ENCODE results near the gene ATP2A3. TPM values are rescaled to one million over a fixed set of nuclear protein-coding genes. Genes with fewer than 3 reads are reported as not detected.

ATP2A3 gene
- total RNA-seq, 4 donors from 2014 or later, result 0.89 to 1.4 (median 0.98) TPM

GRCh38 chr17:3940965-3941698 lies 23.1 kb downstream of the ATP2A3 start:
- Histone ChIP-seq H3K27ac (no peak overlapping the region), H3K4me3 (no peak overlapping the region), H3K9me3 (no peaks in the 10 kb centered on the region), H3K36me3 (no peaks in the 10 kb centered on the region), H3K27me3 (no peaks in the 10 kb centered on the region), H3K4me1 (peaks cover 6 to 10% of the 10 kb centered on the region in 2 donors)
- no peak for DNase-seq
- TF ChIP-seq CTCF (IDR thresholded peaks at IDR 0.05 in 4 of 5, conservative IDR thresholded peaks at IDR 0.05 in 1 of 5), result no peak
- no peak for ATAC-seq
- in situ Hi-C loops (cut with MboI; ENCODE audit: low sequenced_read_pairs in 4 of 4), result no loop called here
- intact Hi-C loops (cut with DNase I; ENCODE audit: low total_unique reads), result no loop called here

- Histone ChIP-seq H3K27me3 (no peaks in the 10 kb centered on the region), H3K9me3 (no peaks in the 10 kb centered on the region), H3K4me1 (no peaks in the 10 kb centered on the region), H3K4me3 (no peak overlapping the region), H3K36me3 (no peaks in the 10 kb centered on the region), H3K27ac (no peak overlapping the region)
- no peak for DNase-seq
- ATAC-seq, result no peak
- intact Hi-C loops (cut with DNase I; ENCODE audit: low total_unique reads) (no loop called here), in situ Hi-C loops (cut with MboI; ENCODE audit: low sequenced_read_pairs in 4 of 4) (no loop called here)
- no peak for TF ChIP-seq CTCF (IDR thresholded peaks at IDR 0.05 in 4 of 5, conservative IDR thresholded peaks at IDR 0.05 in 1 of 5)
- no peak for TF ChIP-seq POLR2A (IDR thresholded peaks at IDR 0.05)
Measured at GRCh38 chr17:3937359-3937758, 26.9 kb downstream of the ATP2A3 start.

GRCh38 chr17:3935825-3936355 lies 28.3 kb downstream of the ATP2A3 start:
- H3K36me3 ChIP-seq, result no peaks in the 10 kb centered on the region
- in situ Hi-C loops (cut with MboI; ENCODE audit: low sequenced_read_pairs in 4 of 4) (no loop called here), intact Hi-C loops (cut with DNase I; ENCODE audit: low total_unique reads) (loop anchor here (1.0 kb wide), 2 partner anchors 68 to 138 kb away; no protein-coding TSS in a partner anchor)
- no peaks in the 10 kb centered on the region for H3K27me3 ChIP-seq
- no peak overlapping the region for H3K4me3 ChIP-seq
- ATAC-seq (no peak), DNase-seq (no peak)
- H3K9me3 ChIP-seq, result no peaks in the 10 kb centered on the region
- H3K27ac ChIP-seq, result no peak overlapping the region
- H3K4me1 ChIP-seq, result no peaks in the 10 kb centered on the region
- TF ChIP-seq POLR2A (IDR thresholded peaks at IDR 0.05) (no peak), CTCF (IDR thresholded peaks at IDR 0.05 in 4 of 5, conservative IDR thresholded peaks at IDR 0.05 in 1 of 5) (no peak)

- TF ChIP-seq POLR2A (IDR thresholded peaks at IDR 0.05) (no peak), CTCF (IDR thresholded peaks at IDR 0.05 in 4 of 5, conservative IDR thresholded peaks at IDR 0.05 in 1 of 5) (peak; percentile 12 to 70 (median 63))
- intact Hi-C loops (cut with DNase I; ENCODE audit: low total_unique reads), result loop anchor here (1.0 kb wide), 2 partner anchors 69 to 139 kb away; no protein-coding TSS in a partner anchor
- H3K27me3 ChIP-seq, result no peaks in the 10 kb centered on the region
- in situ Hi-C loops (cut with MboI; ENCODE audit: low sequenced_read_pairs in 4 of 4), result no loop called here
- H3K4me3 ChIP-seq, result no peak overlapping the region
- H3K36me3 ChIP-seq, result no peaks in the 10 kb centered on the region
- DNase-seq (peak in 1 of 2 donors; percentile 53), ATAC-seq (peak; percentile 72)
- H3K4me1 ChIP-seq, result no peaks in the 10 kb centered on the region
- H3K27ac ChIP-seq, result no peak overlapping the region
- no peaks in the 10 kb centered on the region for H3K9me3 ChIP-seq
Measured at GRCh38 chr17:3935140-3935542, 29.1 kb downstream of the ATP2A3 start.

Data from gastrocnemius medialis (tissue), 4 donors.